ENCODE results near the gene MVP.
"Not testable (repeated sequence)": the region's sequence is repeated elsewhere in the genome, so short reads cannot be mapped to it uniquely, and the experiment has no call there.

Gene MVP

DNA sequence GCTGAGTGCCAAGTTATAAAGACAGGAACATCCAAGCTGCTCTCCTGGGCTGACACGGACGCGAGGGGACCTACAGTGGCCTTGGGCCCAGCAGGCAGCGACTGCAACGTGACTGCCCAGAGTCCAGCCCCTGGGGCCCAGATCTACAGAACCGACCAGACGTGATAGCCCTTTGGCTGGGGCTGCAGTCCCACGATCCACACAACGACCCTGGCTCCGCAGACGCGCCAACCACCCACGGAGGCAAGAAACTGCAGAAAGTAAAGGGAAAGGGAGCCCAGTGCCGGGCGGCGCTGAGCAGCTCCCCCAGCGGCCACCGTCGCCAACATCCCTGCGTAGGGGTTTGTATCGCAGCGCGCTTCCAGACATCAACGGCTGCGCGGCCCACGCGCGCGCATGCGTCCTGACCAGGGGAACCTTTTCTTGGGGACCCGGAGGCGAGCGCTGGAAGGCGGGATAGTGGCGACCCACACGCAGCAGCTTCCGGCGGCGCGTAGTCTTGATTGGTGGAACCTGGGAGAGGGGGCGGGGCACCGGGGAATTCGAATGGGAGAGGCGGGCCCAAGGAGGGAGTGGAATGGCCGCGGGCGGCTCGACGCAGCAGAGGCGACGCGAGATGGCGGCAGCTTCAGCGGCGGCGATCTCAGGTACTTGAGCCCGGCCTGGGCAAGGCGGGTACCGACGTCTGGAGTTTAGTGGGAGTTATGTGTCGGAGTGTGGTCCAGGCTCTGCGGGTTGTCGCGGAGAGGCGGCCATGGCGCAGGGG lies 29.9 kb upstream of the MVP start, which contains the start of gene KIF22:
TSS of gene KIF22 (plus strand) at position 569 of the 766 bp plus-strand sequence. CDS start at position 578, 9 bp downstream.
- H3K9me3 ChIP-seq (ENCODE audit: control insufficient read depth in 1 of 2, low read length in 2 of 2): no peaks in the 10 kb centered on the region
- H3K4me1 ChIP-seq (ENCODE audit: control insufficient read depth in 1 of 2, insufficient read depth in 2 of 2, low read length in 2 of 2): peaks cover 5 to 21% of the 10 kb centered on the region in 2 donors
- H3K36me3 ChIP-seq (ENCODE audit: control insufficient read depth in 1 of 2, insufficient read depth in 2 of 2, low read length in 2 of 2): no peaks in the 10 kb centered on the region
- peak within 1 kb of the TSS; percentile 86 to 91 for H3K4me3 ChIP-seq (ENCODE audit: low read depth in 1 of 2, low read length in 2 of 2)
- H3K27me3 ChIP-seq (ENCODE audit: low read depth, low read length): no peaks in the 10 kb centered on the region
- H3K27ac ChIP-seq (ENCODE audit: low read length): peak within 1 kb of the TSS; percentile 89

DNA sequence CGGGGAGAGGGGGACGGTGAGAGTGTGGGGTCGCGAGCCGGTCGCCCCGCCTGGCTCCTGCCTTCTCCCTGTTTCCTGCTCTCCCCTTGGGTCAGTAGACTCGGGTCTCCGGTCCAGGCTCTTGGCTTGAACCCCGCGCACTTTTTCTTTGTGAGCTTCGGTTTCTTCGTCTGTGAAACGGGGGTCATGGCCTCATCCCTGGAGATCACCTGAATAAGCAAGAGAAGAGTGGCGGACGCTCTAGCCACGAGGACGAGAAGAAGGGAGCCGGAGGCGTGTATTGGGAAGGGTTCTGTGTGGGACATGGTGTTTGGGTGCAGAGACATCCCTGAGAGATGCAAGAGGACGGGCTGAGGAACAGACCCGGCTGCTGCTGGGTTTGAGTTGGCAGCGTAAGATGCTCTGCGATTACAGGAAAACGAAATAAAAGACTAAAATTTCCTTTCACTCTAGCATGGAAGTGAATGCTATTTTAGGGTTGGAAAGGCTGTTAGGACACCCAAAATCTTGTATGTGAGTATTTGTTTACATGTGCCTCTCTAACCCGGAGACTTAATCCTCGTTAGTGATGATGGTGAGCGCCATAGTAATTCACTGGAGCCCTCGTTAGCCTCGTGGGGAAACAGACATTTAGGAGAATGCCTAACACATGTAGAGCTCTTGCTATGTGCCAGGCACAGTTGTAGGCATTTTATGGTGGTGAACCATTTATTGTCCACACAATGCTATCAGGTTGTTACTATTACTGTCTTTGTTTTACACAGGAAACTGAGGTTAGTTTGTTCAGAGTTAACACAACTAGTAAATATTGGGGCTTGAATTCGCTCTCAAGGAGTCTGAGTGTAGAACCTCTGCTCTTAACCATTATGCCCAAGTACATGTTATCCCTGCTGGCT lies 29.1 kb upstream of the MVP start:
- peak overlapping the region; percentile 34 for H3K27ac ChIP-seq (ENCODE audit: low read length)
- peaks cover 5 to 18% of the 10 kb centered on the region in 2 donors for H3K4me1 ChIP-seq (ENCODE audit: control insufficient read depth in 1 of 2, insufficient read depth in 2 of 2, low read length in 2 of 2)
- H3K4me3 ChIP-seq (ENCODE audit: low read depth in 1 of 2, low read length in 2 of 2): peak overlapping the region; percentile 86 to 91
- H3K36me3 ChIP-seq (ENCODE audit: control insufficient read depth in 1 of 2, insufficient read depth in 2 of 2, low read length in 2 of 2): no peaks in the 10 kb centered on the region
- H3K9me3 ChIP-seq (ENCODE audit: control insufficient read depth in 1 of 2, low read length in 2 of 2): no peaks in the 10 kb centered on the region
- H3K27me3 ChIP-seq (ENCODE audit: low read depth, low read length): no peaks in the 10 kb centered on the region

DNA sequence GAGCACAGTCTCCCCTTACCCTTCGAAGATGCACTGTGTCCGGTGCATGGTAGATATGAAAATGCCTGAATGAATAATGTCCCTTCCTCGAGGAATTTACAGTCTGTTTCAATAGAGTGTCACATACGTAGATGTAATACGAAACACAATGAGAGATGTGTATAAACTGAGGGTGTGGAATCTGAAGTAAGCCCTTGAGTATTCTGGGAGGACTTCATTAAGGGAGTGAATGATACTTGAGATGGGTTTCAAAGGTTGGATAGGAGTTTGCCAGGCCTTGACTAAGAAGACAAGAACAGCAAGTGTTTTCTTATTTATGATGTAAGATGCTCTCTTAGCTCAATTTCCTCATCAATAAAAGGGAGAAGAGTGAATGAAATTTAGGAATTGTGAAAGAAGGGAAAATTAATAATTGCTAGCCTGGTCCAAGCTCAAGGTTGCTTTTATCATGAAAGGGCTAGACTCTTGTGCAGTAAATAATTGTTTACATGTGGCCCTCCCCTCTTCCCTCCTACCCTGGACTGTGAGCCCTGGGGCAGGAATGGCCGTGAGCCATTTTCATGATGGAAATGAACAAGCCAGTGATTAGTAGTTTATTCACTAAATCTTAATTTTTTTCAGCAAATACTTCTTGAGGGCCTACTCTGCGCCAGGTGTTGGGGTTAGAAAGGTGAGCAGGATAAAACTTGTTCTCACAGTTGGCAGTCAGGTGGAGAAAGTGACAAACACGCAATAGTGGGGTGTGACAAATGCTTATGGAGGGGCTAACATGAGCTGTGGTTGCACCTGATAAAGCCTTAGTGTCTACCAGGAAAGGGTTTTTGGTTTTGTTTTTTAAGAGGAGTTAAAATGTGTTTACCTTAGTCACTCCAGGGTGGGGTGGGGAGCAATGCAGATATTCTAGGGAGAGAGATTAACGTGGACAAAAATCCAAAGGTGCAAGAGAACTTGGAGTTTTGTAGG lies 28.1 kb upstream of the MVP start:
- peaks cover 3 to 4% of the 10 kb centered on the region in 2 donors for H3K36me3 ChIP-seq (ENCODE audit: control insufficient read depth in 1 of 2, insufficient read depth in 2 of 2, low read length in 2 of 2)
- H3K9me3 ChIP-seq (ENCODE audit: control insufficient read depth in 1 of 2, low read length in 2 of 2): no peaks in the 10 kb centered on the region
- H3K4me3 ChIP-seq (ENCODE audit: low read depth in 1 of 2, low read length in 2 of 2): peak overlapping the region; percentile 86 to 91
- no peak overlapping the region for H3K27ac ChIP-seq (ENCODE audit: low read length)
- peaks cover 5 to 18% of the 10 kb centered on the region in 2 donors for H3K4me1 ChIP-seq (ENCODE audit: control insufficient read depth in 1 of 2, insufficient read depth in 2 of 2, low read length in 2 of 2)
- no peaks in the 10 kb centered on the region for H3K27me3 ChIP-seq (ENCODE audit: low read depth, low read length)

DNA sequence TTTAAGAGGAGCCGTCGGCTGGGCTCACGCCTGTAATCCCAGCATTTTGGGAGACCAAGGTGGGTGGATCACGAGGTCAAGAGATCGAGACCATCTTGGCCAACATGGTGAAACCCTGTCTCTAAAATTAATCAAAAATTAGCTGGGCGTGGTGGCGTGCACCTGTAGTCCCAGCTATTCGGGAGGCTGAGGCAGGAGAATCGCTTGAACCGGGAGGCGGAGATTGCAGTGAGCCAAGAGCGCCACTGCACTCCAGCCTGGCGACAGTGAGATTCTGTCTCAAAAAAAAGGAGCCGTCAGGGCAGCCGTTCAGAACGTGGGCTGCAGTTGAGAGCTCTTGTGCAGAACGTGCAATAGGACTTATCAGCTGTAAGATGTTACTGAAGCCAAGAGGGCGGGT lies 27.1 kb upstream of the MVP start:
- Histone ChIP-seq H3K36me3 (ENCODE audit: control insufficient read depth in 1 of 2, insufficient read depth in 2 of 2, low read length in 2 of 2) (peaks cover 4 to 15% of the 10 kb centered on the region in 2 donors), H3K4me1 (ENCODE audit: control insufficient read depth in 1 of 2, insufficient read depth in 2 of 2, low read length in 2 of 2) (peaks cover 5 to 18% of the 10 kb centered on the region in 2 donors)
- H3K27ac ChIP-seq (ENCODE audit: low read length); H3K4me3 ChIP-seq (ENCODE audit: low read depth in 1 of 2, low read length in 2 of 2); H3K9me3 ChIP-seq (ENCODE audit: control insufficient read depth in 1 of 2, low read length in 2 of 2); H3K27me3 ChIP-seq (ENCODE audit: low read depth, low read length): not testable (repeated sequence)

- Histone ChIP-seq H3K4me1 (ENCODE audit: control insufficient read depth in 1 of 2, insufficient read depth in 2 of 2, low read length in 2 of 2) (peaks cover 5 to 18% of the 10 kb centered on the region in 2 donors), H3K27ac (ENCODE audit: low read length) (no peak overlapping the region), H3K4me3 (ENCODE audit: low read depth in 1 of 2, low read length in 2 of 2) (no peak overlapping the region), H3K36me3 (ENCODE audit: control insufficient read depth in 1 of 2, insufficient read depth in 2 of 2, low read length in 2 of 2) (peaks cover 12 to 26% of the 10 kb centered on the region in 2 donors), H3K9me3 (ENCODE audit: control insufficient read depth in 1 of 2, low read length in 2 of 2) (no peaks in the 10 kb centered on the region), H3K27me3 (ENCODE audit: low read depth, low read length) (no peaks in the 10 kb centered on the region)
These were observed 26.0 kb upstream of the MVP start for GRCh38 chr16:29794231-29794710.

- H3K4me3 ChIP-seq (ENCODE audit: low read depth in 1 of 2, low read length in 2 of 2): no peak overlapping the region
- no peak overlapping the region for H3K27ac ChIP-seq (ENCODE audit: low read length)
- H3K9me3 ChIP-seq (ENCODE audit: control insufficient read depth in 1 of 2, low read length in 2 of 2): no peaks in the 10 kb centered on the region
- peaks cover 15 to 36% of the 10 kb centered on the region in 2 donors for H3K36me3 ChIP-seq (ENCODE audit: control insufficient read depth in 1 of 2, insufficient read depth in 2 of 2, low read length in 2 of 2)
- H3K27me3 ChIP-seq (ENCODE audit: low read depth, low read length): no peaks in the 10 kb centered on the region
- peaks cover 9 to 12% of the 10 kb centered on the region in 2 donors for H3K4me1 ChIP-seq (ENCODE audit: control insufficient read depth in 1 of 2, insufficient read depth in 2 of 2, low read length in 2 of 2)
These were observed 17.8 kb upstream of the MVP start for GRCh38 chr16:29802416-29802935.

- Histone ChIP-seq H3K36me3 (ENCODE audit: control insufficient read depth in 1 of 2, insufficient read depth in 2 of 2, low read length in 2 of 2) (peaks cover 15 to 22% of the 10 kb centered on the region in 2 donors), H3K4me3 (ENCODE audit: low read depth in 1 of 2, low read length in 2 of 2) (peak overlapping the region; percentile 79 to 90), H3K4me1 (ENCODE audit: control insufficient read depth in 1 of 2, insufficient read depth in 2 of 2, low read length in 2 of 2) (peaks cover 19 to 26% of the 10 kb centered on the region in 2 donors), H3K27ac (ENCODE audit: low read length) (peak overlapping the region; percentile 93), H3K27me3 (ENCODE audit: low read depth, low read length) (no peaks in the 10 kb centered on the region), H3K9me3 (ENCODE audit: control insufficient read depth in 1 of 2, low read length in 2 of 2) (no peaks in the 10 kb centered on the region)
These were observed 16.2 kb upstream of the MVP start for GRCh38 chr16:29804020-29804419.

DNA sequence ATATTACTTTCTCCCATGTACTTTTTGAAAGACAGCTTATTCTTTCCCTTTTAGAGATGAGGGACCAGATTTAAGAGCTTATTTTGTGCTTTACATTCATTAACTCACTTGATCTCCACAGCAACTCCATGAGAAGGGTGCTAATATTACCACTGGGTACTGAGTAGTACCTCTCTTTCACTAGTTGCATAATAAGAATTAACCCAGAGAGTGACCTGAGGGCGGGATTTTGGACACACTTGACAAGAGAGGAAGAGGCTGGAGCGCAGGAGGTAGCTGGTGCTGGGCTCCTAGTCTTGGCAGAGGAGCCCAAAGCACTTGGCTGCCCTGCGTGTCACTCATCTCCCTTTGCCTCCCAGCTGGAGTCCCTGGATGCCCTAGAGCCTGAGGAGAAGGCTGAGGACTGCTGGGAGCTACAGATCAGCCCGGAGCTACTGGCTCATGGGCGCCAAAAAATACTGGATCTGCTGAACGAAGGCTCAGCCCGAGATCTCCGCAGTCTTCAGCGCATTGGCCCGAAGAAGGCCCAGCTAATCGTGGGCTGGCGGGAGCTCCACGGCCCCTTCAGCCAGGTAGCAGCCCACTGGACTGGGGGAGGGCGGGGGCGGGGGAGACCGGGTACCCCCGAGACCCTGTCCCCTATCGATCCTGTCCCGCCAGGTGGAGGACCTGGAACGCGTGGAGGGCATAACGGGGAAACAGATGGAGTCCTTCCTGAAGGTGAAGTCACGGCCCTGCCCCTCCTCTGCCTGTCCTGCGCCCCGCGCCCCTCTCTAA lies 15.6 kb upstream of the MVP start:
- H3K36me3 ChIP-seq (ENCODE audit: control insufficient read depth in 1 of 2, insufficient read depth in 2 of 2, low read length in 2 of 2): peaks cover 12 to 22% of the 10 kb centered on the region in 2 donors

GRCh38 chr16:29805232-29806098 lies 14.8 kb upstream of the MVP start:
- Histone ChIP-seq H3K9me3 (ENCODE audit: control insufficient read depth in 1 of 2, low read length in 2 of 2) (no peaks in the 10 kb centered on the region), H3K27me3 (ENCODE audit: low read depth, low read length) (no peaks in the 10 kb centered on the region), H3K36me3 (ENCODE audit: control insufficient read depth in 1 of 2, insufficient read depth in 2 of 2, low read length in 2 of 2) (peaks cover 12 to 22% of the 10 kb centered on the region in 2 donors), H3K27ac (ENCODE audit: low read length) (peak overlapping the region; percentile 93), H3K4me3 (ENCODE audit: low read depth in 1 of 2, low read length in 2 of 2) (peak overlapping the region; percentile 79 to 90), H3K4me1 (ENCODE audit: control insufficient read depth in 1 of 2, insufficient read depth in 2 of 2, low read length in 2 of 2) (peaks cover 25 to 40% of the 10 kb centered on the region in 2 donors)

More for the DNA sequence above, 15.6 kb upstream of the MVP start:
- Histone ChIP-seq H3K4me3 (ENCODE audit: low read depth in 1 of 2, low read length in 2 of 2) (peak overlapping the region; percentile 79 to 90), H3K9me3 (ENCODE audit: control insufficient read depth in 1 of 2, low read length in 2 of 2) (no peaks in the 10 kb centered on the region), H3K4me1 (ENCODE audit: control insufficient read depth in 1 of 2, insufficient read depth in 2 of 2, low read length in 2 of 2) (peaks cover 23 to 32% of the 10 kb centered on the region in 2 donors), H3K27me3 (ENCODE audit: low read depth, low read length) (no peaks in the 10 kb centered on the region), H3K27ac (ENCODE audit: low read length) (peak overlapping the region; percentile 93)

Measured in muscle layer of duodenum (tissue), 2 donors.